ENCODE results near the gene FANCB. TPM values are rescaled to one million over a fixed set of nuclear protein-coding genes. Genes with fewer than 3 reads are reported as not detected.

The FANCB gene
- total RNA-seq, 2 experiments from 2014 or later, result 1.5 to 1.6 TPM

DNA sequence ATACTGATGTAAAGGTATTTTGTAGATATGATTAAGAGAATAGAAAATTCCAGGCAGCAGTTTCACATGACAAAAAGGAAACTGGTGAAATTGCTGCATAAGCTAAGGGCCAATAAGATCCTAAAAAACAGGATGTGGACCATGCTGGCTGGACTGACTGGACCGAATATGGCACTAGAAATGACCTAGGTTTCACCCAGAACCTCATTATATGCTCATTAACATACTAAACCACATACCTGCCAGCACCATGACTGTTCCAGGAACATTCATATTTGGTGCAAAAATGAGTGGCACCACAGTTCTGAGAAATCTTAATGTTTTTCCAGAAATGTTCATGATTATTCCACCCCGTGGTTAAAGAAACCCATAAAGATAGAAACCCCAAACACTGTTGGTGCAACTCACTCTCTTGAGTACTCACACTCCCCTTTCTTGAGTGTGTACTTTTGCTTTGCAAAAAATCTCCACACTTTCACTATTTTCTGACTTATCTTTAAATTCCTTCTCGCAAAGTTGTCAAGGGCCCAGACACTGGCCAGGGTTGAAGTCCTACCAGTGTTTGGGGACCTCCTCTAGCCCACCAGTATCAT is 74.0 kb downstream of the FANCB start:
- ChIA-PET POLR2A (no interaction called here), CTCF (no interaction called here)
- Mint-ChIP-seq H3K4me3 (no peak overlapping the region), H3K27ac (no peak overlapping the region), H3K27me3 (no peaks in the 10 kb centered on the region), H3K9me3 (no peaks in the 10 kb centered on the region), H3K4me1 (ENCODE audit: low read depth) (no peaks in the 10 kb centered on the region), H3K36me3 (ENCODE audit: low read depth) (no peaks in the 10 kb centered on the region)
- no peaks in the 10 kb centered on the region for H3K36me3 ChIP-seq (ENCODE audit: insufficient read depth, low read length)
- no peak for DNase-seq
- H3K4me3 ChIP-seq (ENCODE audit: low read length), result no peak overlapping the region
- no peaks in the 10 kb centered on the region for H3K27me3 ChIP-seq (ENCODE audit: control insufficient read depth in 1 of 2, insufficient read depth in 2 of 2, low read length in 2 of 2)
- intact Hi-C loops (cut with DNase I, micrococcal nuclease), result no loop called here
- no peak for ATAC-seq (ENCODE audit: poor library complexity)
- no peaks in the 10 kb centered on the region for H3K4me1 ChIP-seq (ENCODE audit: insufficient read depth, low read length)
- no peaks in the 10 kb centered on the region for H3K9me3 ChIP-seq (ENCODE audit: control insufficient read depth in 1 of 2, insufficient read depth in 1 of 2, low read length in 2 of 2)
- H3K27ac ChIP-seq (ENCODE audit: low read depth in 1 of 2, low read length in 2 of 2), result no peak overlapping the region
- TF ChIP-seq, protein P1, sequence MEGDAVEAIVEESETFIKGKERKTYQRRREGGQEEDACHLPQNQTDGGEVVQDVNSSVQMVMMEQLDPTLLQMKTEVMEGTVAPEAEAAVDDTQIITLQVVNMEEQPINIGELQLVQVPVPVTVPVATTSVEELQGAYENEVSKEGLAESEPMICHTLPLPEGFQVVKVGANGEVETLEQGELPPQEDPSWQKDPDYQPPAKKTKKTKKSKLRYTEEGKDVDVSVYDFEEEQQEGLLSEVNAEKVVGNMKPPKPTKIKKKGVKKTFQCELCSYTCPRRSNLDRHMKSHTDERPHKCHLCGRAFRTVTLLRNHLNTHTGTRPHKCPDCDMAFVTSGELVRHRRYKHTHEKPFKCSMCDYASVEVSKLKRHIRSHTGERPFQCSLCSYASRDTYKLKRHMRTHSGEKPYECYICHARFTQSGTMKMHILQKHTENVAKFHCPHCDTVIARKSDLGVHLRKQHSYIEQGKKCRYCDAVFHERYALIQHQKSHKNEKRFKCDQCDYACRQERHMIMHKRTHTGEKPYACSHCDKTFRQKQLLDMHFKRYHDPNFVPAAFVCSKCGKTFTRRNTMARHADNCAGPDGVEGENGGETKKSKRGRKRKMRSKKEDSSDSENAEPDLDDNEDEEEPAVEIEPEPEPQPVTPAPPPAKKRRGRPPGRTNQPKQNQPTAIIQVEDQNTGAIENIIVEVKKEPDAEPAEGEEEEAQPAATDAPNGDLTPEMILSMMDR (IDR thresholded peaks at IDR 0.05), result no peak

Other genes with a start within 250 kb of the FANCB start
- 1 to 10 TPM; 6.4 to 6.8 TPM for gene MOSPD2, start 352 bp upstream of the FANCB start, total RNA-seq